Fibroblast of peridontal ligament (primary cell): ENCODE results near the gene RNU1-2.
"Not testable (repeated sequence)": the region's sequence is repeated elsewhere in the genome, so short reads cannot be mapped to it uniquely, and the experiment has no call there.

ENCODE experiments used
- DNase-seq: peaks from one replicate; pipeline ENCODE4 v3.0.0-alpha.2; 2010; ENCODE audit errors: extremely low read depth

RNU1-2 gene

DNA sequence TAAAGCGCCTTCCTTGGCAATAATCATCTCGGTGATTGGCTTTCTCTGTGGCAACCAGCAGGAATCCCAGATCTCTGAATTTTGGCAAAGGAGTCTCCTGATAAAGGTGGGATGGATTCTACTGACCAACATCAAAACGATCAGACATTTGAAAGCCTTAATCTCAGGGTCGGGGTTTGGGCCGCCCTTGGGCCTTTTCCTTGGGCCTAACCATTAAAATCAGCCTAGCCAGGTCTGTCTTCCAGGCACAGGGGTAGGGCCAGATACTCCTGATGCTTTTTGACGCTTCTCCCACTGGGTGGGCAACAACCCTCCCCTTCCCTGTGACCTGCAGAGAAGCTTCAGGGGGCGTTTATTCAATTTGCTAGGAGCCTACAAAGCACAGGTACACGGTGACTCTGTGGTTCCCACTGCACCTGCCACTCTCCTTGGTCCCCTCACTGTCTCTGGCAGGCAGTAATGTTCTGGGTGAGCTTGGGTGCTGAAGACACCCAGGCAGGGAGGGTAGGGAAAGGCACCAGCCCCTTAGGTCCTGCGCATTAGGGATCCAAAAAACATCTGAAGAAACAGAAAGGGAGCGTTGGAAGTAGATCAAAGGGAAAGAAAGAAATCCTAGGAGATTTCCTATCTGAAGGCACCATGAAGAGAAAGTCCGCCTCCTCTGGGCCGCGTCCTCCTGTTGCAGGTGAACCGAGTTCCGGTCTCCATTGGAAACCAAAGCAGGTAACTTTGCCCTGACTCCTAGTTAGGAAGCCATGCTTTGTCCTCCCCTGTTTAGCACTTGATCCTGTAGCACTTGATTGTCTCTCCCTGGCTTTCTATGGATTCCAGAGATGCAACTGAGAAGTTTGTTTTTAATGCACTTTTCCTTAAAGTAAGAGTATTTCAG, 12.3 kb downstream of the RNU1-2 start:
- no peak for DNase-seq

DNA sequence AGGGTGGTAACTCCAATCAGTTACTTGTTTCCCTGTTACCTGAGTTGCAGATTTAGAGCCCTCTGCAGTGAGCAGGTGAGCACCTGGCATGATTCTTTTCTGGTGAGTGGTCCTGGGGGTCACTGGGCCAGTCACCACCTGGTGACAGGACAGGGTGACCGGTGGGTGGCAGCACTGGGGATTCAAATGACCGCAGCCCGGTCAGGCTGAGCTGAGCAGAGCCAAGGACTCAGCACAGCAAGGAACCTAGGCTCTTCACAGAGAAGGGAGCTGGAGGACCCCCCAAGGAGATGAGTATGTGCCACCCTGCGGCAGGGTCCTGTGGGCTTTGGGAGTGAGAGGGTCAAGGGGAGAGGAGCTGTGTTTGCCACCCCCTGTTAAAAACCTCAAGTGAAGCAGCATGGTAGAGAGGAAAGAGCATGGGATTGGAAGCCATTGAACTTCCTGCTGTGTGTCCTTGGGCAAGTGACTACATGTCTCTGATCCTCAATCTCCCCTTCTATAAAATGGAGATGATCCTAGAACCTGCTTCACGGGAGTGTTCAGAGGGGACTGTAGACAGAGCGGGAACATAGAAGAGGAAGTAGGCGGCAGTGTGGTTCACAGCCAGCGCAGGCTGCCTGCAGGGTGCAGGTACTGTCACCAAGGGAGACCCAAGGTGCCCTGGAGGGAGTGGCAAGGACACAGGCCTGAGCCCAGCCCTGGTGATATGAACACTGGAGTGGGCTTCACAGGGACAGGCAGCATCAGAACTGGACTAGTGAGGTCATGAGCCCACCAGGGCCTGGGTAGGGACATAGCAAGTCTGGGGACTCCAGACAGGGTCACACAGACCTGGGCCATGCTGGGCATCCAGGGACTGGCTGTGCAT, 16.3 kb downstream of the RNU1-2 start:
- not testable (repeated sequence) for DNase-seq

DNA sequence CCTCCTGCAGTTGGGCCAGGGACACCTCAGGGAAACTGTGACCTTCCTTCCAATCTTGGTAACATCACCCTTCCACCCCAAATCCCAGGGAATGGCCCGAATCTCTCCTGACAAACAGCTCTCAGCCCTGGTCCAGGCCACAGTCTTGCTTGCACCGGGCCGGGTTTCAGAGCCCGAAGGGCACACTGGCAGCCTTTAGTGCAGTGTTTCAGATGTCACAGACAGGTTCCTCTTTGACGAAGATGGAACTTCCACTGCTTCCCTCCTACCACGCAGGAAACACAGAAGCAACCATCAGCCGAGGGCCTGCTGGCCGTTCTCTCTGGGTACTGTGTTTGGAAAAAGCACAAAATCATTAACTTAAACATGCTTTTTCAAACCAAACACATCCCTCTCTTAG, 17.0 kb downstream of the RNU1-2 start:
- DNase-seq, result not testable (repeated sequence)

DNA sequence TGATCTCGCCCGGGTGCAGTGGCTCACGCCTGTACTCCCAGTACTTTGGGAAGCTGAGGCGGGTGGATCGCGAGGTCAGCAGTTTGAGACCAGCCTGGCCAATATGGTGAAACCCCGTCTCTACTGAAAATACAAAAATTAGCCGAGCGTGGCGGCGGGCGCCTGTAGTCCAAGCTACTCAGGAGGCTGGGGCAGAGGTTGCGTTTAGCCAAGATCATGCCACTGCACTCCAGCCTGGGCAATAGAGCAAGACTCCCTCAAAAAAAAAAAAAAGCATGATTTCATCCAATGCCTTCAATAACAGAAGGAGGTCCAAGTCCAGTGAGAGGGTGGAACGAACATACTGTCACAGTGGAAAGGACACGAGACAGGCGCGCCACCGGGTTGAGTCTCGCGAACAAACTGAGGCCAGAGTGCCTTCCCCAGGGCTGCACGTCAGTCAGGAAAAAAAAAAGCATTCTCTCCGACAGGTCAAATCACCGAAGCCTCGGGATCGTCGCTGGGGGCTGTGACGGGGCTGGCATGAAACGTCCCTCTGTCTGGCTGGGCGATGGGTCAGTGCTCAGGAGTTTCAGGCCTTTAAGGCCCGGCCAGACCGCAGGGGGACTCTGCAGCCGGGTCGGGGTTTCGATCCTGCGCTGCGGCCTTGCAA, 17.5 kb downstream of the RNU1-2 start:
- no peak for DNase-seq

DNA sequence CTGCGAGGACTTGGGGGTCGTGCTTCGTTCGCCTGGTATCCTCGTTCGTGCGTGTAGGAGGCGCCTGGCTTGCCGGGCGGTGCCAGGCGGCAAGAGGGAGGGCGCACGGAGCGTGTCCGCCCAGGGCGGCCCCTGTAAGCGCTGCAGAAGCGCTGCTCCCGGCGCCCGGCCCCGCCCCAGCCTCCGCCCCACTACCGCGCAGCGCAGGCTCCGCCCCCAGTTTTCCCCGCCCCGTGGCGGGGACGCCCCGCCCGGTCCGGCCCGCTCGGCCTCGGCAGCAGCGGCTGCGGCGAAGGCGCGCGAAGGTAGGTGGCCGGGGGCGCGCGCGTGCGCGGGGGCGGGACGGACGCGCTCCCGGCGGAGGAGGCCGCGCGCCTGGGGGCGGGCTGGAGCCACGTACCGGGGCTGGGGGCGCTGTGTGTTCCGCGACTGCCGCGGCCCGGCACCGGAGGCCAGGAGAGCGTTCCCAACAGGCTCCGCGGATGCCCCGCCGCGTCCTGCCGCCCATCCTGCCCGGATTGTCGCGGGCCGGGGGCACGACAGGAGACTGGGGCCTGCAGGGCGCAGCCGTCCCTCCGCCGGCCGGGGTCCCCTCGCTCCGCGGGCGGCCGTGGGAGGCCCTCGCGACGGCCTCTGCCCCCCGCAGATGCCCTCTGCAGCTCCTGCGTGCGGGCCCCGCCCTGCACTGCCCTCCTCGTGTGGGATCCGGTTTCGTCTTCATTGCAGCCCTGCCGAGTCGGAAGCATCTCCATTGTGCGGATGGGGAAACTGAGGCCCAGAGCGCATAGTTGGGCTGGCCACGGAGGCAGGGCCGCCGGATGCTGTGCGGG, 18.3 kb downstream of the RNU1-2 start:
- DNase-seq, result peak; percentile 88

DNA sequence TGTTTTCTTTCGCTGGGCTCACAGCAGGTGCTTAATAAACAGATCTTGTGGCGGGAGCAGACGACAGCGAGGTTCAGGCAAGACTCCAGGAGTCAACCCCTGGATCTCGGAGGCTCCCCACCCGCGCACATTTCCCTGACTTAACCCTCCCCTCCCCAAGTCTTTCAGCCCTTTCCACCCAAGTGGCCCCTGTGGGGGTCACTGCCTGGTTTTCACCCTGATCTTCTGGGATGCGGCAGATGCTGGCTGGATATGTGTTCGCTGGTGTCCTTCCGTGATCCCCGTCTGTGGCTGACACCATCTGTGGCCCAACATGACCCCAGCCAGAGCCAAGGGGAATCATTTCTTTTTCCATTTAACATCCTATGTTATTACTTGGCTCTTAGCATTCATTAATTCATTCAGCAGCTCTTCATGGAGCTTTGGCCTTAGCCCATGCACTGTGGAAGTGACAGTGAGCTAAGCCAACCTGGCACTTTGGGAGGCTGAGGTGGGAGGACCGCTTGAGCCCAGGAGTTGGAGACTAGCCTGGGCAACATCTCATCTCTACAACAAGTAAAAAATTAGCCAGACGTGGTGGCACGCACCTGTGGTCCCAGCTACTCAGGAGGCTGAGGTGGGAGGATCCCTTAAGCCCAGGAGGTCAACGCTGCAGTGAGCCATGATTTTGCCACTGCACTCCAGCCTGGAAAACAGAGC, 19.3 kb downstream of the RNU1-2 start:
- DNase-seq, result not testable (repeated sequence)

DNA sequence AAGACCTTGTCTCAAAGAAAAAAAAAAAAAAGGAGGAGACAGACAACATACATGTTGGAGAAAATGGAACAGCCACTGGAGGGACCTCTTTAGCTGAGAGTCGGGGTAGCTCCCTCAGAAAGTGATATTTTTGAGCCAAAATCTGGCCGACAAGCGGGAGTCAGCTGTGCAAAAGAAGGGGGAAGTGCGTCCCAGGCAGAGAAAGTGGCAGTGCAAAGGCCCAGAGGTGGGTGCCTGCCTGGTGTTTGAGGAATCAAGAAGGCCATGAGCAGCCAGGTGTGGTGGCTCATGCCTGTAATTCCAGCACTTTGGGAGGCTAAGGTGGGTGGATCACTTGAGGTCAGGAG, 19.8 kb downstream of the RNU1-2 start:
- DNase-seq, result peak; percentile 18

DNA sequence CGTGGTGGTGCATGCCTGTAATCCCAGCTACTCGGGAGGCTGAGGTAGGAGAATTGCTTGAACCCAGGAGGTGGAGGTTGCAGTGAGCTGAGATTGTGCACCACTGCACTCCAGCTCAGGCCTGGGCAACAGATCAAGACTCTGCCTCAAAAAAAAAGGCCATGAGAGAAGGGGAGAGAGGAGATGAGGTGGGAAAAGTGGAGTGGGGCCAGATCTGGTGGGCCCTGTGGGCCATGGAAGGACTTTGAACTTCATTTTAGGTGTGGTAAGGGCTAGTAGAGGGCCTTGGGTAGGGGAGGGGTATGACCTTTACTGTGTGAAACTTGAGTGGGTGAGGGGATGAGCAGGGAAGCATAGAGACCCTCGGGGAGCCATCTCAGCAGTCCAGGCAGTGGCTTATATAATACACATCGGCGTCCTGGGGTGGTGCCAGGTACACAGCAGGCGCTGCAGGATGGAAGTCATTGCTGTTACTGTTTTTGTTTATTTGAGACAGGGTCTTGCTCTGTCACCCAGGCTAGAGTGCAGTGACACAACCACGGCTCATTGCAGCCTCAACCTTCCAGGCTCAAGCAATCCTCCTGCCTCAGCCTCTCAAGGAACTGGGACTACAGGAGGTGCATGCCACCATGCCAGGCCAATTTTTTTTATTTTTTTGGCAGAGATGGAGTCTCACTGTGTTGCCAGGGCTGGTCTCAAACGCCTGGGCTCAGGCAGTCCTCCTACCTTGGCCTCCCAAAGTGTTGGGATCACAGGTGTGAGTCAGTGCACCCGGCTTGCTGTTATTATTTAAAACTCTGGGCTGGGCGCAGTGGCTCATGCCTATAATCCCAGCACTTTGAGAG, 20.5 kb downstream of the RNU1-2 start:
- not testable (repeated sequence) for DNase-seq

DNA sequence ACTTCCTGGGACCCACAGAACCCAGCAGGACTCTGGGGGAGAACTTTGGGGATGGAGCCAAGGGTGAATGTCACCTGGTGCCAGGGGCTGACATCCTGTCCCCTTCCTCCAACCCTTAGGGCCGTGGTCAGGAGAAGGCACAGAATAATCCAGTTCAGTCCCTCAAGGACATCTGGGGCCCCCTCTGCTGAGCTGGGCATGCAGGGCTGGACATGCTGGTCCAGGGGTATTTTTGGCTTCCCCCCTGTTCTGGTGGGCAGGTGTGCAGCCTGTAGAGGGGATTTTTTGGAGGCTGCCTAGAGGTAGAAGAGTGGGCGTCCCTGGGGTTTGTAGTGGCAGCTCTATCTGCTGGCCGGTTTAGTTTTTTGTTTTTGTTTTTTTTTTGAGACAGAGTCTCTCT, 22.6 kb downstream of the RNU1-2 start:
- DNase-seq, result no peak

DNA sequence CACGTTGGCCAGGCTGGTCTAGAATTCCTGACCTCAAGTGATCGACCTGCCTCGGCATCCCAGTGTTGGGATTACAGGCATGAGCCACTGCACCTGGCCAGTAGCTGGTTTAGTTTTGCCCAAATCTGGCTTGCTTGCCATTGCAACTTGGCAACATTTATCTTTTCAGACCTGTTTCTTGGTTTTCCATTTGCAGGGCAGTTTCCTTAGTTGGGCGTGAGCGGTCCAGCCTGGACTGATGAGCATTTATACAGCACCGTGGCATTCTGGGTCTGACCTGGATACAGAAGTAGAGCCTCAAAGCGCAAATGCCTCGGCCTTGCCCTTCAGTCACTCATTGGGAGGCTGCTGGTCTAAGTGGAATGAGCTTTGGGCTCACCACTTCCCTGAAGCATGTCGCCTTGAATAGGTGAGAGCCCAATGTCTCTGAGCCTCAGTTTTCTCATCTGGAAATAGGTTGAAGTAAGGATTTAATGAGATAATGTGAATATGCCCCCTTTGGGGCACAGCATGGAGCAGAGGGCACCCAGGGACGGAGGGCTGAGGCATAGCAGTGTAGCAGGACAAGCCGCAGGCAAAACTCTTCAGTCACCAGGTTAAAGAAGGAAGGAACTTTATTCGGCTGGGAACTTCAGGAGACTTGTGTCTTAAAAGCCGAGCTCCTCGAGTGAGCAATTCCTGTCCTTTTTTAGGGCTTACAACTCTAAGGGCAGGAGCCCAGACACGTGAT, 23.3 kb downstream of the RNU1-2 start:
- not testable (repeated sequence) for DNase-seq

DNA sequence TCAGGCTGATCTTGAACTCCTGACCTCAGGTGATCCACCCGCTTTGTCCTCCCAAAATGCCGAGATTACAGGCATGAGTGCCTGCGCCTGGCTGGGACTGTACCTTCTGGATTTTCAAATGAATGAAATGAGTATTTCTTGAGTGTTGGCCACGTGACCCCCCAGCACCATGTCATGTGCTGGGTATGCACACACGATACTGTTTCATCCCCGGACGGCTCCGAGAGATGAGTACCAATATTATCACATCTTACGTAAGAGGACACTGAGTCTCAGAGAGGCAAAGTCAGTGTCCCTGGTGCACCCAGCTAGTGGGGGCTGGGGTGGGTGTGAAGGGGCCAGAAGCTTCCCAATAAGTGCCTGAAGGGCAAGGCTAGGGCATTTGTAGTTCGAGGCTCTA, 25.2 kb downstream of the RNU1-2 start:
- DNase-seq, result no peak

DNA sequence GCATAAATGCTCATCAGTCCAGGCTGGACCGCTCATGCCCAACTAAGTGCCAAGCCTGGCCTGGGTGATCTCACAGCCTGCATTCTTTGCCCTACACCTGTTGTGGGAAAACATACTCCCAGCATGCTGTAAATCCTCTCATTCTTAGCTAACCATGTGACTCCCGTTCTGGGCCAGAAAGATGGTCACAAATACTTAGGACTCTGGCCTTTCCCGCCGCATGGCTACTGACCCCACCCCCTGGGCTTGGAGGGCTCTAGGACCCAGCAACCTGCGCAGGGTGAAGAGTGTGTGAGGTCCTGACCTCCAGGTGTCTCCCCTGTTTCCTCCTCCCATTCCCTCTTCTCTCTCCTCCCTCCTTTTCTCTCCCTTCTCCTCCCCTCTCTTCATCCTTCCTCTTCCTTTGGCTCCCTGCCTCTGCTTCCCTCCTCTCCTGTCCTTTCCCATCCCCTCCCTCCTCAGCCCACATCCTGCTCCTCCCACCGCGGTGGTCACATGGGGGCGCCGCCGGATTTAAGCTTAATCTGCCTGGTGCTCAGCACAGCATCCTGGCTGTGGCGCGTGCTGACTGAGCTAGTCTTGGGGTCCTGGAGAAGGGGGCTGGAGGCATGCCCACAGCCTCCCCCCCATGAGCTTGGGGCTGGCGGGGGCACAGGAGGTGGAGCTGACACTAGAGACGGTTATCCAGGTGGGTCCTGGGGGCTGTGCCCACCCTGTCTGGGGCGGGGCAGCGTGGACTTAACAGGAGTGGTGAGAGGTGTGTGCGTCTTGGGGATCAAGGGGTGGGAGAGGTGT, 25.8 kb downstream of the RNU1-2 start, which contains the start of gene CROCC:
Gene CROCC, plus strand, starts transcription at position 541 of the 795 bp plus-strand sequence. Its CDS starts 88 bp downstream, at position 629.
- no peak for DNase-seq

DNA sequence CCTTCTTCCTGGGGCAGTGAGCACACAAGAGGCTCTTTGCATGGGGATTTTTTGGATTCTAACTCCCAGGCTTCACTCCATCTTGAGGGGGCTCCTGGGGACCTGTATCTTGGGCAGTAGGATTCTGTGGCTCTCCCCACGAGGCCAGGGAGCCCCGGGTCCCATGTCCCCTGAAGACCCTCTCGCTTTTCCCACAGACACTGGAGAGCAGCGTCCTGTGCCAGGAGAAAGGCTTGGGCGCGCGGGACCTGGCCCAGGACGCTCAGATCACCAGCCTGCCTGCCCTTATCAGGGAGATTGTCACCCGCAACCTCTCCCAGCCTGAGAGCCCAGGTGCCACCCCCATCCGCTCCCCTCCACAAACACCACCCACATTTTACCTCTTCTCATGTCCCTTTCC, 26.7 kb downstream of the RNU1-2 start:
- DNase-seq, result no peak

DNA sequence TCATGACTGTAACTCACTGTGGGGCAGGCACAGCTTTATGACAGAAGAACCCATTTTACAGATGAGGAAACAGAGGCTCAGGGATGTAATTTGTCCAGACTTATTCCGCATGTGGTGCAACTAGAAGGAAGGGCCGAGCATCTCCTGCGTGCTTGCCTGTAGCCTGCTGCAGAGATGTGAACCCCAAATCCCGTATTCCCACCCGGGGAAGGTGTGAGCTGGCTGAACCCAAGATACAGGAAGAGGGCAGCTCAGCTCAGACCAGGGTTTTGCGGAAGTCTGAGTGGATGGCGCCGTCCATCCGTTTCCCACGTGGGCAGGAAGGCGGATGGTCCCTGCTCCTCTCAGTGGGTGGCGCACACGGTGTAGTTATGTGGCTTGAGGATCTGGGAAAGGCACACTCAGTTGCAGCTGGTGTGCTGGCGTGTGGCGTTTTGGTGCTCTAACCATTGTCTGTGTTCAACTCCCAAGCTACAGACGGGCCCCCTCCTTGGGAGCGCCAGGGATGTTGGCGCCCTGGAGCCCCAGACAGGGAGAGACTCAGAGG, 27.2 kb downstream of the RNU1-2 start:
- no peak for DNase-seq

DNA sequence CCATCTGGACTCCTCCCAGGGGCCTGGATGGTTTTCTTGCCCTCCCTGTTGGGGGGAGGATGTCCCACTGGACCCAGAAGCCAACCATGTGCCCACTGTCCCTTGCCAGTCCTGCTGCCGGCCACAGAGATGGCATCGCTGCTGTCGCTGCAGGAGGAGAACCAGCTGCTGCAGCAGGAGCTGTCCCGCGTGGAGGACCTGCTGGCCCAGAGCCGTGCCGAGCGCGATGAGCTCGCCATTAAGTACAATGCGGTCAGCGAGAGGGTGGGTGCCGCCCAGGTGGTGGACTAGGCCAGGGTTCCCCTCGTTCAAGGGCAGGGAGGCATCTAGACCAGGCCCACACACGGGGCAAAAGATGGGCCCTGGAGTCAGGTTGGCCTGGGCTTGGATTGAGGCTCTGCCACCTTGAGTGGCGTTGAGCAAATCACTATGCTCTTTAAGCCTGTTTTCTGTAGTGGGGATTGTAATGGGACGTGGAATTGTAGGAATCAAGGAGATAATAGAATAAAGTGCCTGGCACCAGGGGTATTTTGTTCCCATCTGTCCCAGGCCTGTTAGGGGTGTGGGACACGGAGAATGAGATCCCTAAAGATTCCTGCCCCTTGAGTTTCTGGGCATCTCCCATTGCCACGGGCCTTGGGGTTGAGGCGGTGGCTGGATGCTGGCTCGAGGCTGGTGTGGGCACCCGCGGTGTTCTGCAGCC, 28.6 kb downstream of the RNU1-2 start:
- DNase-seq, result no peak

DNA sequence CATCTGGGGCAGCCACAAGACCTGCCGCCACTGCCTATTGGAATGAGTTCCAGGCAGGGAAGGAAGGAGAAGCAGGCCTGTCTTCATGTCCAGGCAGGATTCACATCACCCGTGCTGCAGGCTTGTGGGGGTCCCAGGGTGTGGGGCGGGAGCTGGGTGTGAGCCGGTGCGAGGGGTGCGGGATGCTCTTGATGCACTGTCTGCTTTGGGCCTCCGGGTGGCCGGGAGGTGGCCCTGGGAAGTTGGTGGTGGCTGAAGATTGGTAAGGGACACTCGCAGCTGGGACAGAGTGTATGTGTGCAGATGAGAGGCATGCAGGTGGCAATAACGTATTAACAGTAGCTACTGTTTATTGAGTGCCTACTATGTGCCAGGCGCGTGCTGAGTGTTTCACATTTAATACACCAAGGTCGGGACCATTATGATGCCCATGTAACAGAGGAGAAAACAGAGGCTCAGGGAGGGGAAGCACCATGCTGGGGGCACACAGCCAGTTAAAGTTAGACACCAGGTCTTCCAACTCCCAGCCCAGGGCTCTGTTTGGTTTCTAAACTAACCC, 29.2 kb downstream of the RNU1-2 start:
- DNase-seq, result no peak
